ENCODE measurements around the gene ROBO1.

Gene ROBO1

DNA sequence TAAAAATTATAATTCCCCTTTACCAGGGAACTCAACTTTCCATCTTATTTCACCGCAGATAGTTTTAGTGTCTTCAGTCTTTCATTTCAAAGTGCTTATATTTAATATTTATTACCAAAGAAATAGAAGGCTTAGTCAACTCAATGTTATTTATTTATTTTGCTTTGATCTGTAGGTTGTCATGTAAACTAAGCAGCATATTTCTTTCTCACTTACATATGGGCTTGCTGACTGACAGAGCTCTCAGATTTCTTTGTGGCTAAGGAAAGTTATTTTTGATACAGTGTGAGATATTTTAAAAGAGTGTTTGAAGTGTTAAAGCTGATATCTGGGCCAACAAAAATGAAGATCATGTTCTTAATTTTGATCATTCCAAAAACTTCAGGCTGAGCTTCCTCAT lies 331.4 kb downstream of the ROBO1 start:
- DNase-seq, result no peak

GRCh38 chr3:79427081-79427480 lies 340.7 kb downstream of the ROBO1 start:
- no peak for DNase-seq

DNA sequence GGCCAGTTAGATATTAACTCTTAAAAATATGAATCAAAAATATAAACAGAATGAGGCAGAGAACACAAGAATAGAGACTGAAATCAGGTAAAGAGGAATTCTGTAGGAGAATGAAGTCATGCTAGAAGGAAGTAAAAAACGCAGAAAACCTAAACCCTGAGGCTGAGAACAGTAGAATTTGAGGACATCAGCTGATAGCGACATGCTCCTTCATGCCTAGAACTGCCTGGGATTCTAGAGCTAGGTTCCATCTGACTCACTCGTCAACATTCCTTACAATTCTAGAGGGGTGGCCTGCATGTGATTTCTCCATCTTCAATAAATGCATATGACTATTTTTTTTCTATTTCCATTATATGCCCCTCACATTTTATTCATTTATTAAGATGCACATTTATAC lies 343.0 kb downstream of the ROBO1 start:
- no peak for DNase-seq

DNA sequence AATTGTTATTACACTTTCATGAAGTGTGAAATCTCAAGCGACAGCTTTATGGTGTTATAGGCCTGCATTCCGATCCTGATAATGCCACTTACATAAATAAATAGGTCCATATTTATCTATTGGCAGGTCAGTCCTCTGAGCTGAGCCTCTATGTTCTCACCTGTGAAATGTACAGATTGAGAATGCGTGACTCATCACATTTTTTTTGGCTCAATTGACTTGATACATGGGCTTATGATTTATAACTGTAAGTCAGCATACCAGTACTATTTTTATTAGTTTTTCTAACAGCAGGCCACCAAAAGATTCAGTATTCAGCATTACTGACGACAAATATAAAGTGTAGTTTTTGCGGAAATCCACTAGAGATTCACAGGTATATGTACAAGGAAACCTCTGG lies 344.4 kb downstream of the ROBO1 start:
- DNase-seq, result no peak

DNA sequence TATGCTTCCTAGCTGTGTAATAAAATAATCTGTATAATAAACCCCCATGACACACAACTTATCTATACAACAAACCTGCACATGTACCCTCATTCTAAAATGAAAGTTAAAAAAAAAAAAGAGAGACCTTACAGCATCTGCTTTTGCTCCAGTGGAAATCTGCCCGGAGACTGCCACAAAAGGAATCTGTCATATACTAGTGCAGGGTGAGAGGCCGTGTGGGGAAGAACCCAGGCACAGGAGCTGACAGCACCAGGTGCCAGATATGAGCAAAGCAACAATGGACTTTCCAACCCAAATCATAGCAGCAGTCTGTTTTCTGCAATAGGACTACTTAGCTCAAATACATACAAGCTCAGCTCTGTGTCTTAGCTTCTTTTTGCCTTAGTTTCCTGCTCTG lies 346.5 kb downstream of the ROBO1 start:
- no peak for DNase-seq

- no peak for DNase-seq
These were observed 348.8 kb downstream of the ROBO1 start for GRCh38 chr3:79418855-79419621.

- DNase-seq, result no peak
These were observed 352.4 kb downstream of the ROBO1 start for GRCh38 chr3:79415356-79415755.

DNA sequence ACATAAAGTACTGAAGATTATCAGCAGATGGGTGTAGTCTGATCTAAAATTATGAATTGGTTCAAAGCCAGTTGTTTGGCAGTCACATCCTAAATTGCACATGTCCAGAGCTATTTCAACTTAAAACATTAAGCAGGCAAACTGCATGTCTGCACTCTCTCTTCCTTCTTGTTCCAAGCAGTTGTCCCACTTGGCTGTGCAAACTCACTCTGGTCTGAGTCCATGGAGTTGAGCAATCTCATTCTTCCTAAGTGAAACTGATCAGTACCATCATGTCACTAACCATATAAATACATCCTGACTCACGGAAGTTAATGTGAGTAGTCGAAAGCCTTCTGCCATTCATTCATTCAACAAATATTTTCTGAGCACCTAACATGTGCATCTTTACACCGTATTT lies 353.0 kb downstream of the ROBO1 start:
- DNase-seq, result no peak

GRCh38 chr3:79414035-79414434 lies 353.8 kb downstream of the ROBO1 start:
- no peak for DNase-seq

- DNase-seq, result no peak
These were observed 355.3 kb downstream of the ROBO1 start for GRCh38 chr3:79412537-79412936.

DNA sequence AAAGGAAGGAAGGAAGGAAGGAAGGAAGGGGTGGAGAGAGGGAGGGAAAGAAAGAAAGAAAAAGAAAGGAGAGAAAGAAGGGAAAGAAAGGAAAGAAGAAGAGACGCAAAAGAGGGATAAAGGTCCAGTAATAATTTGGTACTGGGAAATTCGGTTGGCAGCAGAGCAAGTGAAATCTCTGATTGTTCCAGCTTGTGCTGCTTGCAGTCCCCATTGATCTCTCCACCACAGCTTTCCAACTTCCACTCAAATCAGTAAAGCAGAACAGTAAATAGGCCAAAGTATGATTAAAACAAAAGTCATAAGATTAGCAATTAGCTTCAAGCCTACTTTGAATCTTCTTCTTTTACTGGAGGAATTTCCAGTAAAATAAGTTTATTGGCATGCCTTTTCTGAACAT lies 357.2 kb downstream of the ROBO1 start:
- DNase-seq, result no peak

- no peak for DNase-seq
These were observed 357.7 kb downstream of the ROBO1 start for GRCh38 chr3:79410136-79410535.

- no peak for DNase-seq
These were observed 361.6 kb downstream of the ROBO1 start for GRCh38 chr3:79406175-79406574.

GRCh38 chr3:79405183-79405582 lies 362.6 kb downstream of the ROBO1 start:
- no peak for DNase-seq

- DNase-seq, result no peak
These were observed 371.2 kb downstream of the ROBO1 start for GRCh38 chr3:79396595-79396994.

- no peak for DNase-seq
These were observed 375.3 kb downstream of the ROBO1 start for GRCh38 chr3:79392479-79392878.

DNA sequence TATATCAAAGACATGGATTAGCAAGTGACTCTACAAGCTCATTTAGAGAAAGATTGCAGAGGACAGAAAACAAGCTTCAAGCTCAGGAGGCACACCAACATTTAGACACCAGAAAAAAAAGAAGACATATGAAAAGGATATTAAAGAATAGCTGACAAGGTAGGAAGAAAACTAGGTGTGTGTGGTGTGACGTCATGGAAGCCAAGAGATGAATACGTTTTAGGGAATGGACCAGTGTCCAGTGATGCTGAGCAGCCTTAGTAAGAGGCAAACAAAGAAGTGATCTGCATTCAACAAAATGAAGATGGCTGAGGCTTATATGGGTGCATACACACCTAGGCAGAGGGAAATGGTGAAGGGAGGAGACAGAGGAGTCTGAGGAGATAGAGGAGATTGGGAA lies 377.4 kb downstream of the ROBO1 start:
- no peak for DNase-seq

- DNase-seq, result no peak
These were observed 382.6 kb downstream of the ROBO1 start for GRCh38 chr3:79385211-79385610.

DNA sequence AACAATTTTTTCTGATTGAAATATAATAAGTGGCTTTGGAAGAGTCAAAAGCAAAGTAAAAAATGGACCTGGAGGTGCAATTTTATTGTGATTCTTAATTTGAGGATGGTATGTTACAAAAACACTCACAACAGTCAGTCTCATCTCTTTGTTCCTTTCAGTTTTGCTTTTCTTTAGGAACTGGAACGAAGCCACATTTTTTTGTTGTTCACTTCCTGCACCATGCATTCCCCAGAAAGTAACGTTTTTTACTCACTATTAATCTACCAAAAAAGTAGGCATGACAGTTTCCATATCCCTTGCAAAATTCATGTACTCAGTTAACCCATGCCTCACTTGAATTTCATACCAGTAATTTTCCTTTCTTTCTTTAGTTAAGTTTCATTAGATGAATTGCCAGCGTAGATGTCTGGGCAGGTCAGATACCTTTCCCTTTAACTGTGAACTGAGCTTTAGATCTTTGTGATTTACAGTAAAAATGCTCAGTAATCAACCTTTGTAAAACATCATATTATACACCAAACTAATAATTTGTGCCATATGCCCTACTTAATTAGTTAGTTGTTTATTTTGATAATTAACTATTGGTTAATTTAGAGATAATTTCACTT lies 384.3 kb downstream of the ROBO1 start:
- DNase-seq, result no peak

DNA sequence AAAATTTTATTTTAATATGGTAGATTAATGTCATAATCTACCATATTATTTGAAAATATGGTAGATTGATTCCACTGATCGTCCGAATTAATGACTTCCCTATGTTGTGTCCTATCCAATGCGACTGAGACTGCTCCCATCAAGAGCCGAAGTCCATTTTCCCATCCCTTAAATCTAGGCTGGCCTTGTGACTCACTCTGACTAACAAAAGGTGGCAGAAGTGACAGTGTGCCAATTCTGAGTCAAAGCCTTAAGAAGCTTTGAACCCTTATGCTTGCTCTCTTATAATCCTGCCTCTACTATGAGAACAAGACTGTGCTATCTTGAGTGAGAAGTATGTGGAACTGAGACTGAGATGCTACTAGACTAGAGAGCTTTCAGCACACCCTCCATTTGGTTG lies 387.2 kb downstream of the ROBO1 start:
- DNase-seq, result no peak

GRCh38 chr3:79378064-79378463 lies 389.7 kb downstream of the ROBO1 start:
- DNase-seq, result no peak

DNA sequence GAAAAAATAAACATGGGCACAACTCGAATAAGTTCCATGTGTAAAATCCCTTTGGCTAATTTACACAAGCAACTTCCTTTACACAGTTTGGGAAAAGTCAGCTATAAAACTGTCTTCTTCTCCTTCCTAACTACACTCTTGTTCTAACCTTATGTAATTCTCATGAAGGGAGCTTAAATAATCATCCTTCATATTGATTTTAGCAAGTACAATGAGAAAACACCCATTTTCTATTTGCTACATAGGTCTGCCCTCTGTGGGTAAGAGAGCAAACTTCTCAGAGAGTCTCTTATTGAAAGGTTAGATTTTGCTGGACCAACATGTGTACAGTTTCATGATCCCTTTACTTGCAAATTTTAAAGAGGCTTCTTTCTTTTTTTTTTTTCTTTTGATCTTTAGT lies 398.5 kb downstream of the ROBO1 start:
- no peak for DNase-seq

DNA sequence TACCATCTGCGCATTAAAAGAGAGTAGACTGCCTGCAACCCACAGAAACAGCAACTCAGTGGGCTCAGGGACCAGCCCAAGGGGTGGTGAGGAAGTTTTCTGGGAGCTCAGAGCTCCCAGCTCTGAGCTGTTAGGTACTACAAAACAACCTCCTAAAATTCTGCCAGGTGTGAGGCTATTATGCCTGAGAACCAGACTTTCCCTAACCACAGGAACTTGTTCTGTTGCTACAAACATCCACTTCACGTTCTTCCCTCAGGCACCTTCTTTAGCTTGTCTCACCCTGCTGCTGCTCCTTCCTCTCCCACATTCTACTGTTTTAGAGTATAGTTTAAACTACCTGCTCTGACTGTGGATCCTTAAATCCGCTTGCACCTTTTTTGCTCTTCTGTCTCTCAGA lies 399.4 kb downstream of the ROBO1 start:
- DNase-seq, result no peak

- no peak for DNase-seq
These were observed 400.0 kb downstream of the ROBO1 start for GRCh38 chr3:79367803-79368202.

- DNase-seq, result no peak
These were observed 400.7 kb downstream of the ROBO1 start for GRCh38 chr3:79367066-79367465.
